ENCODE data around the gene FXR1.

FXR1 gene

DNA sequence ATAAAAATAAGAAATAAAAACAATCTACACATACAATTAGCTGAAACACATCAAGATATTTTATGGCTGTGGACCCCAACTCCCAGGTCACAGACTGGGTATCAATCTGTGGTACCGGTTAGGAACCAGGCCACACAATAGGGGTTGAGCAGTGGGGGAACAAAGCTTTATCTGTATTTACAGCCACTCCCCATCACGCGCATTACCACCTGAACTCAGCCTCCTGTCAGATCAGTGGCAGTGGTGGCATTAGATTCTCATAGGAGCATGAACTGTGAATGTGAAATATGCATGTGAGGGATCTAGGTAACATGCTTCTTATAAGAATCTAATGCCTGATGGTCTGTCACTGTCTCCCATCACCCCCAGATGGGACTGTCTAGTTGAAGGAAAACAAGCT lies 94.8 kb downstream of the FXR1 start:
- DNase-seq (ENCODE audit: low read depth, low spot score) = no peak

DNA sequence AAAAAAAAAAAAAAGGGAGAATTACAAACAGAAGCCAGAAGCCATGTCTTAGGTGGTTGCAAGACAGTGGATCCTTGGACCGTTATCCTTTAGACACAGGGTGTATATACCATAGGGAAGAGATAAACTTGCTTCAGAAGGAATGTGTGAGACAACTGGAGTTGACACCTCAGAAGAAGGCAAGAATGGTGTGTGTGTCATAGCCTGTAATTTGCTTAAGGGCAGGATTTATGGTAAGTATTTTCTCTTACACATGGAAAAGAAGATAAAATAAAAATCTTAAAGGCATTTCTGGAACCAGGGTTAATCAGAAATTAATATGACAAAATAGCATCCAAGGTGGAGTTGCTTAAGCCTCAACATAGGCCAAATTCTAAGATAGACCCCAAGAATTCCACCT lies 96.3 kb downstream of the FXR1 start:
- no peak for DNase-seq (ENCODE audit: low read depth, low spot score)

DNA sequence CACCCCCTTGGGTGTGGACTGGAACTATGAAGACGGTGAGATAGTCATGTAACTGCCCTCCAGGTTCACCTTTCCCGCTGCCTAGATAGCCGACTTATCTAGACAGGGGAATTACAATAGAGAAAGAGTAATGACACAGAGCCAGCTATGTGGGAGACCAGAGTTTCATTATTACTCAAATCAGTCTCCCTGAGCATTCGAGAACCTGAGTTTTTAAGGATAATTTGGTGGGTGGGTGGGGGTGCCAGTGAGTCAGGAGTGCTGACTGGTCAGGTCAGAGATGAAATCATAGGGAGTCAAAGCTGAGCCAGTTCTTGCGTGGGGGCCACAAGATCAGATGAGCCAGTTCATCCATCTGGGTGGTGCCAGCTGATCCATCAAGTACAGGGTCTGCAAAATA lies 96.8 kb downstream of the FXR1 start:
- no peak for DNase-seq (ENCODE audit: low read depth, low spot score)

DNA sequence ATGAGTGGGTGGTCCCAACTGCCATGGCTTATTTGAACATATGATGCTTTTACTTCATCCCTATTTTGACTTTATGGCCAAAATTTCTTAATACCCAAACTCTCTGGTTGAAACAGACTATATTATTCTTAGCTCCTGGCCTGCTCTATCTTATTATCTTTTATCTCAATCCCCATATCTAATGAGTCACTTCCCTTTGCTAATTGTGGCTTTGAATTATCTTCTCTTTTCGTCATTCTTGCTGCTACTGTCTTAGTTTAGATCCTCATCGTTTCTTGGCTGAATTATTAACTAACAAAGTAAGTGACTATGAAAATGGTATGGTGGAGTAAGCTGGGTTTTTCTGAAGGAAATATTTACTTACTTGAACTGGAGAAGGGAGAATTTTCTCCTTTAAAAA lies 105.2 kb downstream of the FXR1 start:
- no peak for DNase-seq (ENCODE audit: low read depth, low spot score)

DNA sequence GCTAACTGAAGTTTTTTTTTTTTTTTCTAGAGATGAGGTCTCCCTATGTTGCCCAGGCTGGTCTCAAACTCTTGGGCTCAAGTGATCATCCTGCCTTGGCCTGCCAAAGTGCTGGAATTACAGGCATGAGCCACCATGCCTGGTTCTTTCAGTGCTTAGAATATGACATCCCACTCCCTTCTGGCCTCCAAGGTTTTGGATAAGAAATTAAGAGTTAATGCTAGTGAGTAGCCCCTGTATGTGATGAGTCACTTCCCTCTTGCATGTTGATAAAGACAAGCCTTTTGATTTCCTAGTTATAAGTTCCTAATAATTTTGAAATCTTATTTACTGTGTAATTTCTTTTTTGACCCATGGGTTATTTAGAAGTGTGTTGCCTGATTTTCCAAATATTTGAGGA lies 112.7 kb downstream of the FXR1 start:
- DNase-seq (ENCODE audit: low read depth, low spot score) = no peak

DNA sequence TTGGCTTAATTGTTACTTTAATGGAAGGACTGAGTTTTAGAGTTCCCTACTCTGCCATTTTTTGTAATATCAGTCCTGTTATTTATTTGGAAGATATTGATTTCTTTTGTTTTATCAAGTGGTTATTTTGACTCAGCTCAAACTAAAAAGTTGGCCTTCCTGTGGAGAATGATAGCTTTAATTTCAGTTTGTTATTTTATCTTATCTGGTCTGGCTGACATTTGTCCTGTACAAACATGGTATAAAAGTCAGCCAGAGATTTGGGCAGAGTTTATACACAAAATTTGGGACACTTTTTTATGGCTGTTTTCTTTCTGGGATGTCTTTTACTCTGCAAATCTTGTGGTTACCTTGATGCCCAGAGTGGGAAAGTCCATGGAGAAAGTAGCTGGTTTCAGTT lies 118.5 kb downstream of the FXR1 start:
- DNase-seq (ENCODE audit: low read depth, low spot score) = no peak

Data from iPS DF 19.7 (cell line).